SH-SY5Y (cell line): ENCODE measurements around the gene SMIM44.

Source experiments
- GATA2 ChIP-seq: IDR thresholded peaks from 2 replicates; pipeline ENCODE4 v1.6.1; 2011; ENCODE audit warnings: mild to moderate bottlenecking, low read depth, low read length
- GATA3 ChIP-seq: IDR thresholded peaks from 2 replicates; pipeline ENCODE4 v1.6.1; 2011; ENCODE audit warnings: low read depth, mild to moderate bottlenecking, low read length, moderate library complexity

GRCh38 chr19:3526507-3527237 lies 43.4 kb upstream of the SMIM44 start:
- no peak for TF ChIP-seq GATA3
- no peak for TF ChIP-seq GATA2
